Caco-2 (cell line): ENCODE results near the gene WDR46. TPM values are rescaled to one million over a fixed set of nuclear protein-coding genes. Genes with fewer than 3 reads are reported as not detected.
"Not testable (repeated sequence)": the region's sequence is repeated elsewhere in the genome, so short reads cannot be mapped to it uniquely, and the experiment has no call there.

Source experiments
- BruUV-seq: library from RNA; stranded (reverse); fragments of 400-500 nt; replicated peaks from 2 replicates; lab custom pipeline; 2021; lab: Mats Ljungman, UMichigan
- CTCF ChIA-PET: fragments of 300-600 bp; sonication (Branson Sonifier 250); formaldehyde crosslinking; loops from one replicate; lab custom pipeline; 2022; ENCODE audit warnings: antibody characterized with exemption; lab: Charles Lee
- POLR2A ChIA-PET: fragments of 300-600 bp; sonication (Branson Sonifier 250); formaldehyde crosslinking; loops from one replicate; lab custom pipeline; 2022; ENCODE audit warnings: antibody characterized with exemption; lab: Charles Lee
- DNase-seq, 2 experiments: peaks; one replicate each; pipeline versions ENCODE4 v3.0.0 to v3.0.0-alpha.2; 2020 to 2022
- H3K27me3 ChIP-seq: replicated peaks from 2 replicates; pipeline ENCODE4 v1.6.0; 2011; ENCODE audit warnings: low read length; ENCODE audit not compliant: control insufficient read depth, insufficient read depth
- H3K36me3 ChIP-seq: 2 replicates; pipeline ENCODE4 v1.5.1; 2011; ENCODE audit warnings: low read length; ENCODE audit not compliant: control insufficient read depth, insufficient read depth
- H3K4me1 ChIP-seq: fragments of 250-450 bp; sonication (Bioruptor Pico); 2 replicates; pipeline ENCODE4 v1.5.1; 2020; ENCODE audit warnings: mild to moderate bottlenecking
- H3K4me3 ChIP-seq: 2 replicates; pipeline ENCODE4 v1.5.1; 2011; ENCODE audit warnings: low read depth, mild to moderate bottlenecking, control low read depth, low read length
- H3K9me3 ChIP-seq: fragments of 250-450 bp; sonication (Bioruptor Pico); 2 replicates; pipeline ENCODE4 v1.5.1; 2020; ENCODE audit warnings: mild to moderate bottlenecking, moderate library complexity
- H3K27ac Mint-ChIP-seq: one replicate; pipeline ENCODE4 v1.8.0; 2022; ENCODE audit warnings: mixed read lengths; ENCODE audit not compliant: unreplicated experiment
- H3K27me3 Mint-ChIP-seq: one replicate; pipeline ENCODE4 v1.8.0; 2022; ENCODE audit warnings: mixed read lengths; ENCODE audit not compliant: insufficient read depth, unreplicated experiment
- H3K36me3 Mint-ChIP-seq: one replicate; pipeline ENCODE4 v1.8.0; 2022; ENCODE audit warnings: mild to moderate bottlenecking, mixed read lengths; ENCODE audit not compliant: insufficient read depth, unreplicated experiment
- H3K4me1 Mint-ChIP-seq: one replicate; pipeline ENCODE4 v1.8.0; 2022; ENCODE audit warnings: low read depth, mixed read lengths; ENCODE audit not compliant: unreplicated experiment
- H3K4me3 Mint-ChIP-seq: one replicate; pipeline ENCODE4 v1.8.0; 2022; ENCODE audit warnings: mild to moderate bottlenecking, moderate library complexity, mixed read lengths; ENCODE audit not compliant: unreplicated experiment
- H3K9me3 Mint-ChIP-seq: one replicate; pipeline ENCODE4 v1.8.0; 2022; ENCODE audit warnings: mixed read lengths; ENCODE audit not compliant: unreplicated experiment
- CTCF ChIP-seq, 2 experiments: fragments of 200-600 bp in 1 of 2; IDR thresholded peaks; 1 replicate in 1 of 2; 2 replicates in 1 of 2; pipeline versions ENCODE4 v1.5.1 to v1.8.0; 2011 to 2022; ENCODE audit warnings: antibody characterized with exemption in 1 of 2, control low read depth in 1 of 2, inconsistent platforms in 1 of 2, low read depth in 1 of 2, low read length in 1 of 2, mild to moderate bottlenecking in 1 of 2, moderate library complexity in 1 of 2; ENCODE audit not compliant: insufficient read depth in 1 of 2, severe bottlenecking in 1 of 2, unreplicated experiment in 1 of 2
- intact Hi-C: fragments of 100-400 bp; cut with micrococcal nuclease; formaldehyde crosslinking; loops from one replicate; pipeline ENCODE4 v1.10.0; 2022; ENCODE audit not compliant: unreplicated experiment
- total RNA-seq: library from RNA; stranded (reverse); gene quantifications from 2 replicates; pipeline ENCODE4 v1.2.3, GENCODE V29; 2022

The WDR46 gene
- total RNA-seq, 1 experiment from 2014 or later: 58.2 TPM

DNA sequence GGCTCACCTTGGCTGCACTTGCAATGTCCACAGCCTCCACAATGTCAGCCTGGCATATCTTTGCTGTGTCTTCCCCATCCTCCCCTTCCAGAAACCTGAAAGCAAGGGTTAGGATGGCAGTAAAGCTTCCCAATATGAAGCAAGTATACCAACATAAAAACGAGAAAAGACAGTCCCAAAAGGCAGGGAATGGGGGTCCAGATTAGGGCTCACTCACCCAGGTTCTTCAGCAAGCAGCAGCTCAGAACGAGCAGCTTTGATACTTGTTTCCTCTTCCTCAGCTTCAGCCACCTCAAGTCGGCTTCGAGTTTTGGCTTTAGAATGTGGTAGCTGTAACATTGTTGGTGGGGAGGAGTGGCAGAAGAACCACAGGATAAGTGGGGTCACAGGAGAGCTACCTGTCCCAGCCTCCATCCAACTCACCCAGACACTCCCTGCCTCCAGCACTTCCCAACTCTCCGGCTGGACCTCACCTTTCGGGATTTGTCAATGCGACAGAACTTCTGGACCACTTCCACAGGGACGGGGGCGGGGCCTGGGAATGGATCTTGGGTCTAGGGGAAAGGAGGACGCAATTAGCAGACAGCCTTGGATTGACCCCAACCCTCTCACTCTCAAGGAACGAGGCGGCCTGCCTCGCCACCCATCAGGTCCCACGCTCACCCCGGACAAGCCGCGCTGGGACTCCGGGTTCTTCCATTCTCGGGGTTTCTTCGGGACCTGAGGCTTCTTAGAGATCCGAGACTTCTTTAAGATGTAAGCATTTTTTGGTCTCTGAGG is 708 bp downstream of the WDR46 start:
- peaks cover 73% of the 10 kb centered on the region for H3K36me3 Mint-ChIP-seq

GRCh38 chr6:33286946-33287914 is 1.8 kb downstream of the WDR46 start:
- Mint-ChIP-seq H3K27ac (peak overlapping the region; percentile 19), H3K36me3 (peaks cover 62% of the 10 kb centered on the region), H3K4me3 (peak overlapping the region; percentile 87), H3K27me3 (no peaks in the 10 kb centered on the region), H3K4me1 (peaks cover 13% of the 10 kb centered on the region), H3K9me3 (no peaks in the 10 kb centered on the region)
- no peaks in the 10 kb centered on the region for H3K27me3 ChIP-seq
- H3K9me3 ChIP-seq: no peaks in the 10 kb centered on the region
- intact Hi-C loops: no loop called here
- H3K36me3 ChIP-seq: 0 out of 2 replicates have a peak, but pooled peaks cover 1% of the 10 kb centered on the region
- TF ChIP-seq CTCF (IDR thresholded peaks at IDR 0.05; ENCODE audit: insufficient read depth in 1 of 2, low read depth in 1 of 2, low read length in 1 of 2, severe bottlenecking in 1 of 2, unreplicated experiment in 1 of 2): no peak
- CTCF ChIA-PET: no interaction called here
- BruUV-seq: no TSS peak
- peaks cover 7% of the 10 kb centered on the region; the same call in 1 of the 2 replicates for H3K4me1 ChIP-seq
- no peak overlapping the region for H3K4me3 ChIP-seq
- DNase-seq: no peak
- POLR2A ChIA-PET: no interaction called here

More for the DNA sequence above, 708 bp downstream of the WDR46 start:
- H3K9me3 ChIP-seq: no peaks in the 10 kb centered on the region
- intact Hi-C loops: no loop called here
- H3K27me3 ChIP-seq: no peaks in the 10 kb centered on the region
- TF ChIP-seq CTCF (IDR thresholded peaks at IDR 0.05; ENCODE audit: insufficient read depth in 1 of 2, low read depth in 1 of 2, low read length in 1 of 2, severe bottlenecking in 1 of 2, unreplicated experiment in 1 of 2): no peak
- POLR2A ChIA-PET: interaction anchor here (0.8 to 2.5 kb wide), 7 partner anchors 10 to 317 kb away, joined by 3 to 22 read pairs (median 9); partner anchors contain the start of genes B3GALT4, HSD17B8, RGL2 and RPS18
- CTCF ChIA-PET: interaction anchor here (0.7 to 2.2 kb wide), 5 partner anchors 9 to 130 kb away, joined by 3 to 9 read pairs (median 4); partner anchors contain the start of genes B3GALT4, CUTA and RGL2
- no peak for DNase-seq
- no peaks in the 10 kb centered on the region for H3K9me3 Mint-ChIP-seq
- peak overlapping the region; percentile 87 for H3K4me3 Mint-ChIP-seq
- H3K4me1 Mint-ChIP-seq: peaks cover 13% of the 10 kb centered on the region
- H3K4me3 ChIP-seq: peak overlapping the region; percentile 65
- TSS peak; percentile 56 for BruUV-seq
- peak overlapping the region; percentile 94 for H3K27ac Mint-ChIP-seq
- H3K4me1 ChIP-seq: peaks cover 7% of the 10 kb centered on the region; the same call in 1 of the 2 replicates
- H3K36me3 ChIP-seq: 0 out of 2 replicates have a peak, but pooled peaks cover 2% of the 10 kb centered on the region
- H3K27me3 Mint-ChIP-seq: no peaks in the 10 kb centered on the region

GRCh38 chr6:33285214-33285613 is 3.8 kb downstream of the WDR46 start:
- CTCF ChIA-PET, H3K4me1 ChIP-seq, H3K9me3 ChIP-seq, H3K27me3 ChIP-seq, H3K4me1 Mint-ChIP-seq, DNase-seq, BruUV-seq, H3K27me3 Mint-ChIP-seq, H3K9me3 Mint-ChIP-seq, H3K27ac Mint-ChIP-seq, intact Hi-C loops, H3K4me3 Mint-ChIP-seq, H3K4me3 ChIP-seq, POLR2A ChIA-PET, H3K36me3 ChIP-seq: not testable (repeated sequence)
- peaks cover 55% of the 10 kb centered on the region for H3K36me3 Mint-ChIP-seq
